Measurements from ENCODE around the gene TMEM132D.

- TF ChIP-seq, protein P1, sequence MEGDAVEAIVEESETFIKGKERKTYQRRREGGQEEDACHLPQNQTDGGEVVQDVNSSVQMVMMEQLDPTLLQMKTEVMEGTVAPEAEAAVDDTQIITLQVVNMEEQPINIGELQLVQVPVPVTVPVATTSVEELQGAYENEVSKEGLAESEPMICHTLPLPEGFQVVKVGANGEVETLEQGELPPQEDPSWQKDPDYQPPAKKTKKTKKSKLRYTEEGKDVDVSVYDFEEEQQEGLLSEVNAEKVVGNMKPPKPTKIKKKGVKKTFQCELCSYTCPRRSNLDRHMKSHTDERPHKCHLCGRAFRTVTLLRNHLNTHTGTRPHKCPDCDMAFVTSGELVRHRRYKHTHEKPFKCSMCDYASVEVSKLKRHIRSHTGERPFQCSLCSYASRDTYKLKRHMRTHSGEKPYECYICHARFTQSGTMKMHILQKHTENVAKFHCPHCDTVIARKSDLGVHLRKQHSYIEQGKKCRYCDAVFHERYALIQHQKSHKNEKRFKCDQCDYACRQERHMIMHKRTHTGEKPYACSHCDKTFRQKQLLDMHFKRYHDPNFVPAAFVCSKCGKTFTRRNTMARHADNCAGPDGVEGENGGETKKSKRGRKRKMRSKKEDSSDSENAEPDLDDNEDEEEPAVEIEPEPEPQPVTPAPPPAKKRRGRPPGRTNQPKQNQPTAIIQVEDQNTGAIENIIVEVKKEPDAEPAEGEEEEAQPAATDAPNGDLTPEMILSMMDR (IDR thresholded peaks at IDR 0.05) = no peak
- no peak for TF ChIP-seq POLR2A (IDR thresholded peaks at IDR 0.05; ENCODE audit: low read depth)
Measured at GRCh38 chr12:129304529-129304928, 599.3 kb downstream of the TMEM132D start.
